CD4-positive, alpha-beta T cell treated with Interleukin-15 for 1 hour (primary cell): ENCODE results near the gene SNRNP27.
"Not testable (repeated sequence)": the region's sequence is repeated elsewhere in the genome, so short reads cannot be mapped to it uniquely, and the experiment has no call there.

Experiments used
- DNase-seq: peaks from one replicate; pipeline ENCODE4 v3.0.0-alpha.2; 2020

SNRNP27 gene

GRCh38 chr2:69893684-69894551, at the start of gene SNRNP27:
Gene SNRNP27 (plus strand): TSS chr2:69893956. CDS start chr2:69893985, 29 bp downstream.
- peak; percentile 78 for DNase-seq

- DNase-seq, result no peak
Observed at GRCh38 chr2:69843993-69844392, 49.8 kb upstream of the SNRNP27 start.

- no peak for DNase-seq
Observed at GRCh38 chr2:69844560-69844959, 49.2 kb upstream of the SNRNP27 start.

- DNase-seq, result no peak
Observed at GRCh38 chr2:69846182-69847067, 47.3 kb upstream of the SNRNP27 start.

- no peak for DNase-seq
Observed at GRCh38 chr2:69847068-69847828, 46.5 kb upstream of the SNRNP27 start.

- DNase-seq, result no peak
Observed at GRCh38 chr2:69848186-69848790, 45.5 kb upstream of the SNRNP27 start.

GRCh38 chr2:69858261-69858660, 35.5 kb upstream of the SNRNP27 start:
- DNase-seq, result no peak

- DNase-seq, result no peak
Observed at GRCh38 chr2:69863298-69863697, 30.5 kb upstream of the SNRNP27 start.

GRCh38 chr2:69888451-69888850, 5.3 kb upstream of the SNRNP27 start:
- no peak for DNase-seq

GRCh38 chr2:69889302-69889701, 4.5 kb upstream of the SNRNP27 start:
- no peak for DNase-seq

- DNase-seq, result no peak
Observed at GRCh38 chr2:69890881-69891280, 2.9 kb upstream of the SNRNP27 start.

- DNase-seq, result not testable (repeated sequence)
Observed at GRCh38 chr2:69892838-69893424, 825 bp upstream of the SNRNP27 start.

- not testable (repeated sequence) for DNase-seq
Observed at GRCh38 chr2:69894737-69895136, 981 bp downstream of the SNRNP27 start.

- DNase-seq, result peak; percentile 62
Observed at GRCh38 chr2:69902213-69902922, 8.6 kb downstream of the SNRNP27 start.

- no peak for DNase-seq
Observed at GRCh38 chr2:69907216-69907615, 13.5 kb downstream of the SNRNP27 start.

GRCh38 chr2:69911985-69912563, 18.3 kb downstream of the SNRNP27 start:
- no peak for DNase-seq

- DNase-seq, result peak; percentile 100
Observed at GRCh38 chr2:69914164-69914949, 20.6 kb downstream of the SNRNP27 start.

GRCh38 chr2:69914950-69915945, 21.5 kb downstream of the SNRNP27 start, which contains the start of gene MXD1:
Gene MXD1 (plus strand): TSS chr2:69915109. CDS start chr2:69915331, 222 bp downstream.
- peak; percentile 31 for DNase-seq

- no peak for DNase-seq
Observed at GRCh38 chr2:69916106-69916505, 22.4 kb downstream of the SNRNP27 start.
